Esophagus muscularis mucosa (tissue), 3 donors: ENCODE results near the gene DNAJC25.

ENCODE experiments used
- CTCF ChIP-seq, 3 experiments: fragments of 200-600 bp in 2 of 3; fragments of 450-650 bp in 1 of 3; sonication (generic) in 2 of 3; IDR thresholded peaks; one replicate each; pipeline ENCODE4 v1.5.1; 2017 to 2019; ENCODE audit warnings: antibody characterized with exemption in 3 of 3, mild to moderate bottlenecking in 2 of 3, moderate library complexity in 1 of 3
- POLR2AphosphoS5 ChIP-seq, 2 donors: sonication (generic); formaldehyde crosslinking; IDR thresholded peaks; one replicate each; pipeline ENCODE4 v1.6.1; 2017; ENCODE audit warnings: antibody characterized with exemption in 2 of 2

GRCh38 chr9:111634860-111635259, 3.7 kb downstream of the DNAJC25 start:
- TF ChIP-seq CTCF (IDR thresholded peaks at IDR 0.05) (no peak), POLR2AphosphoS5 (IDR thresholded peaks at IDR 0.05) (no peak)
